LNCAP (cell line): ENCODE results near the gene LRTM2.

Experiments
- CTCF ChIP-seq: fragments of 450-650 bp; IDR thresholded peaks from 2 replicates; pipeline ENCODE4 v1.5.1; 2017; ENCODE audit warnings: mild to moderate bottlenecking

LRTM2 gene

DNA sequence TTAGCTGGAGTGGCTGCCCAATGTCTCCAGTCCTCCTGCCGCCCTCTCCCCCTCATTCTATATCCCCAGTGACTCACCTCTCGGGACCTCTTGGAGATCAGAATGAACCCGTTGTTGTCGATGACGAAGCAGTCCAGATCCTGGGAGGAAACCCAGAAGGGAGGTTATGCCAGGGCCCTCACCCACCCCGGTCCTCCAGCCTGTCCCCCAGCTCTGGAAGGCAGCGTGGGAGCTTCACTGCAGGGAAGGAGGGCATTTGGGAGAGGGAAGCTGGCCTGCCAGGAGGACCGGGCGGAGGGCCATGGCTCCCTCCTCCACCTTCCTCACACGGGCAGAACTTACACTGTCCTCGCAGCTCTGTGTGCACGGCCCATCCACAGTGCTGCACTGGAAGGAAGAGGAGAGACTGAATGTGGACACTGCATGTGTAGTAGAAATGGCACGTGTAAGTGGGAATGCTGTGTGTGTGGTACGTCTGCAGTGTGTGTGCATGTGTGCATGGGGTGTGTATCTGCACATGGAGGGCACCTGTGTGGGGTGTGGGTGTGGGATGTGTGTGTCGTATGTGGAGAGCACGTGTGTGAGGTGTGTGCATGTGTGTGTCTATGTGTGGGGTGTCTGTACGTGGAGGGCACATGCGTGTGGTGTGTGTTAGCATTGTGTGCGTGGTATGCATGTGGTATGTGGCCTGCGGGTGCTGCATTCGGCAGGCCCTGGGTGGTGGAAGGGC, 10.0 kb upstream of the LRTM2 start:
- TF ChIP-seq CTCF: no peak

DNA sequence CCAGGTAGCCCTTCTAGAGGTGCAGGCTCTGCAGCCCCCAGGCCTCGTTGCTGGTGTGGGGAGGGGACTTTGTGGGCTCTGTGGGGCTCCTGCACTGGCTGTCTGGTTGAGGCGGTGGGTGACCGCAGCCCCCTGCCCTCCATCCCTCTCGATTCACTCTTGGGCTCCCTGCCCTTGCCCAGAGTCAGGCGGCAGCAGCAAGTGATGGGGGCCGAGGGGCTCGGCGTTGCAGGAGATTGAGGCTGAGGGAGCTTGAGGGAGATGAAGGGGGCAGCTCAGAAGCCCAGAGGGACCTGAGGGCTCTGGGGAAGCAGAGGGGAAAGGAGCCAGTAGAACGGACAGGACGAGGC, 9.5 kb upstream of the LRTM2 start:
- no peak for TF ChIP-seq CTCF

DNA sequence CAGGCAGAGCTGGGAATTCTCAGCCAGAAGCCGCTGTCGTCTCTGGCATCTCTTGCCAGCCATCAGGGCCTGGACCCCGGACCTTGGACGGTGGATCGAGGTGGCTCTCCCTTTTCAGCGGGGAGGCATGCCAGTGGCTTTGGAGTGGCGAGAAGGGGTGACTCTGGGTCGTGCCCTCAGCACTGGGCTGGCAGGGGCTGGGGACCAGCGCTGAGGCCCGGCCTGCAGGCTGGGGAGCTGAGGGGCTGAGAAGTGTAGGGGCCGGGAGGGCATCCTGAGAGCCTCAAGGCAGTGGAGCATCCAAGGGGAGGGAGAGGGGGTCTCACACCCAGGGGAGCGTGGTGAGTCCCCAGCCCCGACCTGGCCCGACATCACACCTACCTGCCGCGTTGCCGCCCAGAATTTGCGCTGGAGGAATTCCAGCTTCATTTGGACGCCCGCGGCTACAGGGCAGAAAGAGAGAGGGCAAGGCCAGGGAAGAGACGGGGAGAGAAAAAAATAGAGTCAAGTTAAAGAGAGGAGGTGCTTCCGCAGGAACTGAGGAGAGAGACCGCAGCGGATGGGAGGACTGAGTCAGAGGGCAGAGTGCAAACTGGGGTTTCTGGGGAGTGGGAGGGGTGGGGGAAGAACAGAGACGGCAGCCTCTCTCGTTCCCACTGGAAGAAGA, 9.0 kb upstream of the LRTM2 start:
- no peak for TF ChIP-seq CTCF

- no peak for TF ChIP-seq CTCF
Observed at GRCh38 chr12:1811948-1812291, 8.4 kb upstream of the LRTM2 start.

DNA sequence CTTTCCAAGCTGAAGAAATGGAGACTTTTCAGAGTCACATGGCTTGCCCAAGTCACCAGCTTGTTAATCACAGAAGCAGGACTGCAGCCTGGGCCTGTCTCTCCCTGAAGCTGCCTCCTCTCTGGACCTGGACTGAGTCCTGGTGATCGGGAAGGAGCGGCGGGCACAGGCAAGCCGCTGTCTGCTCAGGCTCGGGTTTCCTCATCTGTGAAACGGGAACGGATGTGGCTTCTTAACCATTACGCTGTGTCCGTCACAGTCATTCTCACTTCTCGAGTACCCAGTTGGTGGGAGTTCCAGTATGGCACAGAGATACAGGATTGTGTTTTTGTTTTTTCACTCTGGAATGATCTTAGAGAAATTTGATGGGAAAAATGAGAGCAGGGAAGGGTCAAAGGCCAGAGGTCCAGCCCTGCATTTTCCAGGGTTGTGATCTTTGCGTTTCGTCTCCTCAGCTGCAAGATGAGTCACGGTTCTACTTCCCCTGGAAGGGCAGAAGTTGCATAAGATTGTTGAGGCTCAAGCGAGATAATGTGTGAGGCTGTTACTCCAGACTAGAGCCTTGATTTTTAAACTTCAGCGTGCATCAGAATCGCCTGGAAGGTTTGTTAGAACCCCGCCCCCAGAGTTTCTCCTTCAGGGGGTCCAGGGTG, 7.6 kb upstream of the LRTM2 start:
- no peak for TF ChIP-seq CTCF

- no peak for TF ChIP-seq CTCF
Observed at GRCh38 chr12:1814266-1814665, 6.1 kb upstream of the LRTM2 start.

DNA sequence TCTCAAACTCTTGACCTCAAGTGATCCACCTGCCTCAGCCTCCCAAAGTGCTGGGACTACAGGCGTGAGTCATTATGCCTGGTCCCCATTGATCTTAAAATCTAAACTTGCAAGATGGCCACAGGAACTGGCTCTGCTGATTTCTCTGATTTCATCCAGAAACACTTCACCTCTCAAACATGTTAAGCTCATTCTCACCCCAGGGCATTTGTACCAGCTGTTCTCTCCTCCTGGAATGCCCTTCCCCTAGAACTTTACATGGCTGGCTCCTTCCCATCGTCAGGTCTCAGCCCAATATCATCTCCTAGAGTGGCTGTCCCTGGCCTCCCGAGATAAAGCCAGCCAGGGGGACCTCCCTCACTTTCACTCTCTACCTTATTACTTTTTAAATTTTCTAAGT, 5.3 kb upstream of the LRTM2 start:
- TF ChIP-seq CTCF: no peak
